ENCODE data around the gene PKNOX2.

Gene PKNOX2

GRCh38 chr11:125317416-125317815 lies 152.9 kb downstream of the PKNOX2 start:
- no peak for DNase-seq

DNA sequence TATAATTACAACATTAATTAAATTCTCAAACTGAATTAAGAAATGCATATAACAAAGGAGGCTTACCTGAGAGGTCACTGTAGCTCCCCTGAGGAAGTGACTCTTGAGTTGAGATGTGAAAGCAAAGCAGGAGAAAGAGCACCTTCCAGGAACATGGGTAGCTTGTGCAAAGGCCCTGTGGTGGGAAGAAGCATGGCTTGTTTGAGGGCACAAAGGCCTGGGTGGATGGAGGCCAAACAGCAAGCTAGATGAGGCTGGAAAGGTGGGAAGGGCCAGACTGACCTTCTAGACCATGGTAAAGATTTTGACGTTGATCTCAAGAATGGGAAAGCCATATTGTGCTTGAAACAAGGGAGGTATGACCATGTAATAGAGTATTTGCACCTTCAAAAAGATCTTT lies 155.1 kb downstream of the PKNOX2 start:
- no peak for DNase-seq

DNA sequence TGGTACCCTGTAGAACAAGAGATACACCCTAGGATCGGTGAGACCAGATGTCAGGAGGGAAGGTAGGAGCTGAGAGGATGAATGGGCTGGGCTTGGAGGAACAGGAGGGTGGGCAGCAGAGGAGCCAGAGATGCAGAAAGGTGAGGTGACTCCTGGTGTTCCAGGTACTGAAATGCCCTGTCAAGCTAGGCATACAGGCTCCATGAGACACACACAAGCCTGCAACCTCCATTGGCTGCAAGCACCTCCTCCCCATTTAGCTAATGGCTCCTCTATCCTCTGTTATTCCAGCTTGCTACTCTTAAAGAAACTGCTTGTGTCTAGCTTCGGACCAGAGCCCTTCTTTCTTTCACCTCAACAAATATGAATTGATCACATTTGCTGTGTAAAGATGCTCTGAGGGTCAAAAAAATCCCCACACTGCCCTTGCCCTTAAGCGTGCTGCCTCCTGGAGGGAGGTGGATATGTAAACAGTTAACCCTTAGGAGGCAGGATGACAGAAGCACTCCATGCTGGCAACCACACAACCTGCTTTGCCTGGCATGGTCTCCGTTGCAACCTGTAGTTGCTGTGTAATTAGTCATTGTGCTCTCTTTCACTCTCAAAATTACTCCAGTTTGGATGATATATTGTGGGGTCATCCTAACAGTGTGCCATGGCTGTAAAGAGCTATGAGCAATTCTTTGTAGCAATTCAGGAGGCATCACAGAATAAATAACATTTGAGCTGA lies 156.0 kb downstream of the PKNOX2 start:
- peak in 1 of 2 experiments; percentile 5 for DNase-seq

GRCh38 chr11:125322289-125322688 lies 157.7 kb downstream of the PKNOX2 start:
- no peak for DNase-seq

DNA sequence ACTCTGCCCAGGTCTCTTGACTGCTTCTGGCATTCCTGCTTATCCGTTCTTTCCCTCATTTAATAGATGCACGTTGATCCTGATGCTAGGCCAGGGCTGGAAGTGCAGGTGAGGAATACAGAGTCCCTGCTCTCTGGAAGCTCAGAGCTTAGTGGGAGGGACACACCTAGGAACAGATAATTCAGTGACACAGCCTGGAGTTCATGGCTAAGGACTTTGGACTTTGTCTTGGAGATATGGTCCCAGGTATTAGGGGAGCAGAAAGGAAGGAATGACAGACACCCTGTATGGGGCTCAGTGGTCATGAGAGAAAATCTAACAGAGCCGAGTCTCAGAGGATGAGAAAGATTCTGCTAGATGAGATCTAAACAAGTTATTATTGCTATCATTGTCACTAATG lies 160.6 kb downstream of the PKNOX2 start:
- no peak for DNase-seq

DNA sequence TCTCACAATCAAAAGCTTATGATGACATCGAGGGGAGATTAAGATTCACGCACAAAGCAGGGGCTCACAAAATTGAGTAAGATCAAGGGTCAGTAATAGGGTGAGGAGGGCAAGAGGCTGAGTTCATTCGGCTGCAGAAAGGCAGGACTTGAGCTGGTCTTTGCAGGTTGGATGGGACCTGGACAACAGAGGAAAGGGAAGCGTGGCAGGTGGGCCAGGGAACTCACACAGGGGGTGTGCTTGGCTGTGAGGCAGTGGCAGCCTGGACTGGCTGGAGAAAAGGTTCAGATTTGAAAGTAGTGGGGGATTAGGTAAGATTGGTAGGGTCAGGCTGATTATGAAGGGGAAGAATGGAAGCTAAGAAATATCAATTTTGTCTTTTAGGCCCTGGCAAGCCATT lies 161.6 kb downstream of the PKNOX2 start:
- no peak for DNase-seq

DNA sequence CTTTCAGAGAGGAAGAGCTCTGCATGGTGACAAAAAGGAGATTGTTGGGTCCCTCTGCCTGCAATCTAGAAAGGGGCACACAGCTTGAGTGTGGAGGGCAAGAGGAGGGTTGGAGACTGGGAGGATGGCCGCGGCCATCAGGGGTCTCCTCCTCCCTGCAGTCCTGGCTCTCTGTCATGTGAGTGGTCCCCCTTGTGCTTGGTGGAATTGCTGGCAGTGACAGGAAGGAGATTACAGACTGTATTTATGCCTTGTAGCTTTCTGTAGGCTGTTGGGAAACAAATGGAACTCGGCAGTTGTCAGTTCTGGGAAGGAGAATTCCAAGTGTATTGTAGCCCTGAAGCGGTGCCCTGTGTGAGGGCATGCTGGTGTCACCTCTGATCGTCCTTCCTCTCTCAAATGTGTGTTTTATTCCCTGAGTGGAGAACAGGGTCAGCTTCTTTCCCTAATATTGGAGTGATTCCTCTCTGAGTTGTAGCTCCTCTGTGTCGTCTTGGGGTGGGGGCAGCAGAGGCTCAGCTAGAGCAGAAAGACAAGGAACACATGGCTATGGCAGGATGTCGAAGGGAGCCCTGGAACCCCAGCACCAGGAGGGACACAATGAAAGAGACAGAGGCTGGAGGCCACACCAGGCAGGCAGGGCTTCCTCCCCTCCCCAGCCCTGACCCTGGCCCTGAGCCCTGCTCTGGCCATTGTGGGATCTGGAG lies 163.1 kb downstream of the PKNOX2 start:
- DNase-seq = no peak

DNA sequence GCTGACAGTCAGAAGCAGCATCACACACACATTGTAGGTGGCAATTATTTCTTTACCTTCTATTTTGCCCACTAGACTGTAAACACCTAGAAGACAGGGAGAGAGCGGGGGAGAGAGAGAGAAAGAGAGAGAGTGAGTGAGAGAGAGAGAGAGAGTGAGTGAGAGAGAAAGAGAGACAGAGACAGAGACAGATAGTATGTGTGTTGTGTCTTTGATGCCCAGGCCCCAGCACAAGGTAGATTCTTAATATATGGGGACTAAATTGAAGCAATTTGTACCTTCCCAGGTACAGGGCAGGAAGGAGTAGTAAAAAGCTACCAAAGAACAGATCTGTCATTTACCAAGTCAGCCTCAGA lies 163.7 kb downstream of the PKNOX2 start:
- DNase-seq = no peak

- no peak for DNase-seq
Observed at GRCh38 chr11:125329786-125330185, 165.2 kb downstream of the PKNOX2 start.

DNA sequence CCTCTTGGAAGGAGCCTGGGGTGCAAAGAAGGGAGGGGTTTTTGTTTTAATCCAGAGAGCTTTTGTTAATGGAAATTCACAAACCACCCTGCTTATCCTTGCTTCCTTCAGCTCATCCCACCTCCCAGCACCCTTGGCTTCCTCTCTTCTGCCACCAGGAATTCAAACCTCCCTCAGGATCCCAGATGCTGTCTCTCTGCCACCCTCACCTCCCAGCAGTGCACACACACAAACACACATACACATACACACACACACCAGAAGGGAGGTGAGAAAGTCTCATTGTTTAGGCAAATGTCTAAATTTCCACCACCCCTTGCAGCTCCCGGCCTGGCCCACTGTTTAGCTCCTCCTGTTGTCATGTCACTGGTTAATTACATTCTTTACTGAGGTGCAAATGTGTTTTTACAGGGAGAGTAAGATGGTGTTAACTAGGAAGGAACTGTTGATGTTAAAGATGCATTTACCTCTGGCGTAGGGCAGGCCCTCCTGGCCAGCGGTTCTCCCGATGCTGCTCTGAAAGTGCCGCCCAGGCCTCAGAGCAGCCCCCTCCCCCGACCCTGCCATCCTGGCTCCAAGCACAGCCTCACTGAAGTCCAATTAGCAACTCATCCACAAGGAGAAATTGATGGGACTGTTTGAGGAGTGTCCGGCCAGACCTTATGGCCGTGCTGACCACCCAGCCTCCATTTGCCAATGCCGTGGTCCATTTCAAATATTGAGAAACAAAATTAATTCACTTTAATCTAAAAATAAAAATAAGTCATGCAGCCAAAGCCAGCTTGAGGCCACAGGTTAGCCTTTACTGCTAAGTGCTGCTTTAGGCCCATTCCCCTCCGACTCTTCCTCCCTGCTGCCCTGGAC lies 166.1 kb downstream of the PKNOX2 start:
- DNase-seq = no peak

DNA sequence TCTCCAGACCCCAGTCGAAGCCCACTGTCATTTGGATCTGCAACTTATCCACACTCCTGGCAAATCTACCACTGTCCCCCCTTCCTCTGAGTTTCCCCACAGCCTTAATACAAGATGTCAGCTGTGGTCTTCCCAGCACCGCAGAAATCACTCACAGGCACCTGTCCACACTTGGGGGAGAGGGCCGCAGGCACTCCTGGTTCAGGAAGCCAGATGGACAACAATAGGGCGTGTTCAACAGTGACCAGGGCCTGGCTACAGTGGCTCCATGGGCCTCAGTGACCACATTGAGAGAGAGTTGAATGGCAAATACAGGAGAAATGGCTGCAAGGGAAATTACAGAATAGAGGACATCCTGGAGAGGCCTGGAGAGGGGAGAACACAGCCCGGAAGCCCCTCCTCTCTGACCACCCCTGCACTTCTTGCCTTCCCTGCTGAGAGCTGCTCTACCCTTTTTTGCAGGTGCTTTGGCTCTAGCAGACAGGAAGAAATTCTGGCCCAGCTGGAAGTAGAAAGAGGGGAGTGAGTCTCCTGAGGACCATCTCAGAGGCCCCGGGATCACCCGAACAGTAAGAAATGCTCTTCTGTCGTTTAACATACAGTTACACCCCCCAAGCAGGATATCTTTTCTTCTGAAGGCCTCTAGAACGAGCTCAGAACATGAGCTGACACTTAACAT lies 166.9 kb downstream of the PKNOX2 start:
- no peak for DNase-seq

GRCh38 chr11:125332821-125333220 lies 168.3 kb downstream of the PKNOX2 start:
- no peak for DNase-seq

DNA sequence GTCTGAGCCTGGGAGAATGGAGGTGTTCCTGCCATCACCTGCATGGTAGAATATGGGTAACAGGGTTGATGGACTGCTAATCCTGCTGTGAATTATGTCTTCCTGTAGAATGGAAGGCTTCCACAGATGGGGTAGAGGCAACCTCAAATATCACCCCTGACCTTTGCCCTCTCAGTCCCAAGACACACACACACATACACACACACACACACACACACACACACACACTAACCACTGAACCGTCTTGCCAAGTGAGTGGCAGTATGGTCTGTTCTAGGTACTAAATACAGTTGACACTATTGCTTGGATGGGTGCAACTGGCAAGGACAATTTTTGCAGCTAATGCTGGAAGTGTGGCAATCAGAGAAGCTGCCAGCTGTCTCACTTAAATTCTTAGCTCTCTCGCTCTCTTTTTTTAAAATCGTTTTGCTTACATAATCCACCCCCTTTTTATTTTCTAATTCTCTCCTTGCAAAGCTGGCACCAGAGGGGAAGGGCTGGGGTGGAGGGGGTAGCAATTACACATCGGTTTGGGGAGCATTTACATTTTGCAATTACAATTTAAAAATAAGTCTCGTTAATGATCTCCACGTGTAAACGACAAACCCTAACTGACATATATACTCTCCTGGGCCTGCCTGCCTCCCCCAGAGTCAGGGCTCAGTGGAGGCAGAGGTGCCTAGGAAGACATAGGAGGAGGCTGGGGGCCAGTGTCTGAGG lies 169.0 kb downstream of the PKNOX2 start:
- no peak for DNase-seq

DNA sequence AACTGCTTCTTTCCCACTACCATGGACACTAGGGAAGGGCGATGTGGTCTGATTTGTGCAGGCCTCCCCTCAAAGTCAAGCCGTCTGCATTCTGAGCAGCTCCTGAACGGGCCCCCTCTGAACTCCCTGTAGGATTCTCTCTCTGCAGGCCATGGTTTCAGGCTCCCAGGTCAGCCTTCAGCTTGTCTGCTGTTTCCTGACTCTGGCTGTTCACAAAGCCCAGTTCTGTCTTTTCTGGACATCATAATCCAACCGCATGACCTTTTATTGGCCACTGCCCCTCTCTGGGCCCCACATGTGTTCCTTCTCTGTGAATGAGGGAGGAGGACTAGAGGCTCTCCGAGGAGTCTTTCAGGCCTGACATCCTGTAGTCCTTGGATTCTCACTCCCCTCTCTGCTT lies 170.6 kb downstream of the PKNOX2 start:
- no peak for DNase-seq

DNA sequence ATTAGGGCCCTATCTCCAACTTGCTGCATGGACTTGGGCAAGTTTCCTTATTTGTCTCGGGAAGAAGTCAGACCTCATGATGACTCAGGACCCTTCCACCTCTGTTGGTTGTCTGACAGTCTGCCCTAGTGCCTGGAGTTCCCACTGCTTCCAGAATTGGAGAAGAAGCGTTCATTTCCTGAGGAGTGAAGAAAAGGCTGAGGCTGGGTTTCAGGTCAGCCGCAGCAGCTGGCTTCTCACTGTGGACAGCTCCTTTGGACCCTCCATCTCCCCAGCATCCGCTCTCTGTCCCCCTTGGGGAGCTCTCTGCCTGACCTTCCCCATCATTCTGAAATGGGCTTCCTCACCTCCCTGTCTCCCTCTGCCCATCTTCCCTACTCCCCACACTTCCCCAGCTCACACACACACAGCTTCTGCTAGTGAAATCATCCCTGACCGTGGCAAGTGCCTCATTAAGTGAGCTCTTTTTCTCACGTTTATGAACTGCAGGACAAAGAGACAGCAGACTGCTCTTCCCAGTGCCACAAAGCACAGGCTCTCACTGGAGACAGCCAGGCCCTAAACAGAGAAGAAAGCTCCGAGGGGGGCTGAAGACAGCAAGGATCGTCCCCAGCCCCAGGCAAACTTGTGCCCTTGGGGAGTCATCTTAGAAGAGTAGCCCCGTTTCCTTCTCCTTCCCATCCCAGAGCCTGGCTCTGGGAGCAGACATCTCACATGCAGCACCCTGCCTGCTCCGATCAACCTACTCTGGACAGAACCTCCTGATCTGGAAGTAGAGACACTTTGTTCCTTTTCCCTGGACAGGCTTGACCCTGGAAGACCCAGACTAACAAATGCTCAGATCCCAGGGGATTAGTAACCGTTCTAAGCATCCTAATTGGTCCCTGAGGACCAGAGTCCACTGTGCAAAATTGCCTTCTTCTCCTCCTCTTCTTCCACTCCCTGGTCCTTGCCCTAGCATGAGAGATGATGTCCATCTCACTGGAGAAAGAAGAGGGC lies 173.6 kb downstream of the PKNOX2 start:
- no peak for DNase-seq

- DNase-seq = no peak
Observed at GRCh38 chr11:125338886-125339811, 174.6 kb downstream of the PKNOX2 start.

GRCh38 chr11:125341676-125342075 lies 177.1 kb downstream of the PKNOX2 start:
- DNase-seq = no peak

GRCh38 chr11:125342281-125342930 lies 177.9 kb downstream of the PKNOX2 start:
- DNase-seq = no peak

DNA sequence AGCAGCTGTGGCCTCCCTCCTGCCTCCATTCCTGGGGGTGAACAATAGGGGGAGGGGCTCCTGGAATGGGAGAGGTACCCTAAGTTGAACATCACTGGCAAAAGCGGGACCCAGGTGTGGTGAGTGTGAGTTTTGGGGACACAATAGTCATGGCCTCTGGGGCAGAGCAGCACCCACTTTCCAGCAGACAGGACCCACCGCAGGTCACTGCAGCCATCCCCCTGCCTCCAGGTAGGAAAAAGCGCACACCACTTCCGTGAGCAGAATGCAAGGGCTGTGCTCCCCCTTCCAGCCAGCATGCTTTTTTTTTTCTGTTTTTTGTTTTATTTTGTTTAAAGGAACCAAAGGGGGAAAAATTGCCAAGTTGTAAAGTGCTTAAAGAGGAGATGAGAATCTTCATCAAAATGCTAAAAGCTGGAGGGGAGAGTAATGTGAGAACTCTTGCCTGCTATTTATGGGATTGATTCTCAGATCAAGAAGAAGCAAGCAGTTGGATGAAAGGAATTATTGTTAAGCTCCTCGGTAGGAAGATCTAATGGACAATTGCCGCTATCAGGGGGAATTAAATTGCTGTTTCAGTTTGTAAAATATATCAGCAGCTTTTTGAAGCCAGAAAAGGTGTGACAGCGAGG lies 178.7 kb downstream of the PKNOX2 start:
- no peak for DNase-seq
